Sigmoid colon (tissue), 4 donors: Measurements from ENCODE around the gene TMEM165.

Experiments
- CTCF ChIP-seq, 4 experiments: fragments of 450-650 bp in 3 of 4; fragments of 200-600 bp in 1 of 4; IDR thresholded peaks; one replicate each; pipeline ENCODE4 v1.5.1; 2016 to 2019; ENCODE audit warnings: antibody characterized with exemption in 4 of 4, mild to moderate bottlenecking in 3 of 4, moderate library complexity in 2 of 4
- EP300 ChIP-seq, 4 donors: sonication (generic); formaldehyde crosslinking; IDR thresholded peaks; one replicate each; pipeline ENCODE4 v1.6.1; 2017; ENCODE audit warnings: antibody characterized with exemption in 4 of 4
- POLR2A ChIP-seq, 2 donors: fragments of 450-650 bp; IDR thresholded peaks; one replicate each; pipeline ENCODE4 v1.6.1; 2016; ENCODE audit warnings: antibody characterized with exemption in 2 of 2, mild to moderate bottlenecking in 2 of 2, moderate library complexity in 2 of 2

- TF ChIP-seq POLR2A (IDR thresholded peaks at IDR 0.05) (no peak), EP300 (IDR thresholded peaks at IDR 0.05) (no peak), CTCF (IDR thresholded peaks at IDR 0.05) (peak; percentile 78 to 97 (median 80))
Measured at GRCh38 chr4:55345980-55346850, 49.5 kb upstream of the TMEM165 start, which contains the start of gene SRD5A3.
